AG10803 (cell line): ENCODE results near the gene WDPCP.

Source experiments
- DNase-seq: peaks from one replicate; pipeline ENCODE4 v3.0.0; 2010; ENCODE audit warnings: low read depth
- H3K4me3 ChIP-seq: 2 replicates; pipeline ENCODE4 v1.5.1; 2011; ENCODE audit warnings: mild to moderate bottlenecking, low read length, control low read depth
- TF ChIP-seq, protein P1 (sequence below): conservative IDR thresholded peaks from 2 replicates; pipeline ENCODE4 v1.5.1; 2011; ENCODE audit warnings: mild to moderate bottlenecking, low read length, control low read depth, inconsistent platforms

Gene WDPCP

DNA sequence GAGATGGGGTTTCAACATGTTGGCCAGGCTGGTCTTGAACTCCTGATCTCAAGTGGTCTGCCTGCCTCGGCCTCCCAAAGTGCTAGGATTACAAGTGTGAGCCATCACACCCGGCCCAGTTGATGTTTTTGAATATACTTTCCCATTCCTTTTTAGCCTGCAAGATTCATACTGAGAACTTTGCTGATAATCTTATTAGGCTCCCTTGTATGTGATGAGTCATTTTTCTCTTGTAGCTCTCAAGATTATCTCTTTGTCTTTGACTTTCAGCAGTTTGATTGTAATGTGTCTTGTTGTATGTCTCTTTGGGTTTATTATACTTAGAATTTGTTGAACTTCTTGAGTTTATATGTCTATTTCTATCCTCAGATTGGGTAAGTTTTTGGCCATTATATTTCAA, 456.3 kb downstream of the WDPCP start:
- DNase-seq, result no peak
- TF ChIP-seq, protein P1, sequence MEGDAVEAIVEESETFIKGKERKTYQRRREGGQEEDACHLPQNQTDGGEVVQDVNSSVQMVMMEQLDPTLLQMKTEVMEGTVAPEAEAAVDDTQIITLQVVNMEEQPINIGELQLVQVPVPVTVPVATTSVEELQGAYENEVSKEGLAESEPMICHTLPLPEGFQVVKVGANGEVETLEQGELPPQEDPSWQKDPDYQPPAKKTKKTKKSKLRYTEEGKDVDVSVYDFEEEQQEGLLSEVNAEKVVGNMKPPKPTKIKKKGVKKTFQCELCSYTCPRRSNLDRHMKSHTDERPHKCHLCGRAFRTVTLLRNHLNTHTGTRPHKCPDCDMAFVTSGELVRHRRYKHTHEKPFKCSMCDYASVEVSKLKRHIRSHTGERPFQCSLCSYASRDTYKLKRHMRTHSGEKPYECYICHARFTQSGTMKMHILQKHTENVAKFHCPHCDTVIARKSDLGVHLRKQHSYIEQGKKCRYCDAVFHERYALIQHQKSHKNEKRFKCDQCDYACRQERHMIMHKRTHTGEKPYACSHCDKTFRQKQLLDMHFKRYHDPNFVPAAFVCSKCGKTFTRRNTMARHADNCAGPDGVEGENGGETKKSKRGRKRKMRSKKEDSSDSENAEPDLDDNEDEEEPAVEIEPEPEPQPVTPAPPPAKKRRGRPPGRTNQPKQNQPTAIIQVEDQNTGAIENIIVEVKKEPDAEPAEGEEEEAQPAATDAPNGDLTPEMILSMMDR, result no peak
- no peak overlapping the region for H3K4me3 ChIP-seq

DNA sequence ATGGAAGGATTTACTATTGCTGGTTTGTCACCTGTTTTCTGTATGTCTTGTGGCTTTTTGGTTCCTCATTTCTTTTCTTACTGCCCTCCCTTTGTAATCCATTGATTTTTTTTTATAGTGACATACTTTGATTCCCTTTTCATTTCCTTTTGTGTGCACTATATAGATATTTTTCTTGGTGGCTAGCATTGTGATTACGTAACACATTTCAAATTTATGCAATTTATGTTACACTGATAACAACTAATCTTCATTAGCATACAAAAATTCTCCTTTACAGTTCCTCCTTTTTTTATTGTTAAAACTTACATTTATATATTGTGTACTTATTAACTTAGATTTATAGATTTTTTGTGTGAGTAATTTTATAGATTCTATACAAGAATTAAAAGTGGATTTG, 457.1 kb downstream of the WDPCP start:
- TF ChIP-seq, protein P1, result no peak
- DNase-seq, result no peak
- no peak overlapping the region for H3K4me3 ChIP-seq

DNA sequence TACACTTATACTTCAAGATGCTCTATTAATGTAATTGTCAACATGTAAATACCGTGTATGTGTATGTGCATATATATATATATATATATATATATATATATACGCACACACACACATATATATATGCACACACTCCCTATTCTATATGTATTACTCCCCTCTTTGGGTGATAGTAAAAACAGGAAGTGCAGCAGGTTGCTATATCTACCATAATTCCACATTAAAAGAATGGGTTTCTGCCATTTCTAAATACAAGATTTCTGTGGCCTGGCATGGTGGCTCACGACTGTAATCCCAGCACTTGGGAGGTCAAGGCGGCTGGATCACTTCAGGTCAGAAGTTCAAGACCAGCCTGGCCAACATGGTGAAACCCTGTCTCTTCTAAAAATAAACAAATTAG, 460.7 kb downstream of the WDPCP start:
- H3K4me3 ChIP-seq, result no peak overlapping the region
- TF ChIP-seq, protein P1, result no peak
- DNase-seq, result no peak

DNA sequence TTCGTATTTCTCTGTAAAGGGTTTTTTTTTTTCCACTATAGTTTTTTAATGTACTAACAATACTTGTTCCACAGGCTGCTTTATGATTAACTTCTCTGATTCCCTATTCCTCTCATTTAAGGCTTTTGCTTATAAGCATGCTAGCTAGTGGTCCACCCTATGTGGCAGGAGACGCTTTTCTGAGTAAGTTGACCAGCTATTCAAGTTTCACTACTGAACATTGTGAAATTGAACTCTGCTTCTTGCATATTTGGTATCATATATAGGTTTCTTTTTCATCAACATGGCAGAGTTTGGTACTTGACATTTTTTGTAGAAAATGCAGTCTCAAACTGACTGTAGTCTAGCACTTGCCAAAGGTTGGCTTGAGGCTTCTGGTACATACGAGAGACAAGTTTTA, 463.4 kb downstream of the WDPCP start:
- DNase-seq, result no peak
- H3K4me3 ChIP-seq, result no peak overlapping the region
- TF ChIP-seq, protein P1, result no peak

DNA sequence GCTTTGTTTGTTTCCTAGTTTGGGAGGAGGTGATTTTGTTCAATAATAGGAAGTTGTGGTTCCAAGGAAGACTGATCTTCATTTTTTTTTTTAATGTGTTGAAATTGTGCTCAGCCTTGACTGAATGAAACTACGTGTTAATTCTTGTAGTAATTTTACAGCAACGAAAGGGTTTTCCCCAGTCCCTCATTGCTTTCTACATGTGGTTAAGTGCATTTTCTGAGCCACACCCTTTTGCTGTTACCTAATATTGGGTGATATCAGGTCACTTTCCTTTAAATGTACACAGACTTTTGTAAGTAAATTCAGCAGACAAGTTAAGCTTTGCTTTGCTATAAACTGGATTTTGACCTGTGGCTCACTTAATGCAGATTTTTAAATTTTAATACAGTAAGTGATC, 464.1 kb downstream of the WDPCP start:
- no peak for DNase-seq
- TF ChIP-seq, protein P1, result no peak
- H3K4me3 ChIP-seq, result no peak overlapping the region

DNA sequence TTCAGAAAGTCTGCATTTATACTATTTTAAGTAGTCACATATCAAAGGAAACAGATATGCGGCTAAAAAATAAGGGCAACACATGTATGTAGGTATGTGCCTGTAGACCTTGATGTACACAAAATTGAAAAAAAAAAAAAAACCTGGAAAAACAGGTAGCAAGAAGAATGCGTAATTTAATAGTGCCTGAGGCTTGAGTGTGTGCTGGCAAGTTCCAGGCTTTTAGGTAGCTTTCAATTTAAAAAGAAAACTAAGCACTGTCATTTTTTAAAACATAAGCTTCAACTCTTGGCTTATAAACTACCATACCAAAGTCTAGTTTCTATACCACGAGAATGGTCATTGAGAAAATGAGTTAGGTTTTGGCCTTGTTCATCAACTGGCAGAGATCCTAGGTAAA, 465.4 kb downstream of the WDPCP start:
- TF ChIP-seq, protein P1, result no peak
- DNase-seq, result no peak
- H3K4me3 ChIP-seq, result no peak overlapping the region

DNA sequence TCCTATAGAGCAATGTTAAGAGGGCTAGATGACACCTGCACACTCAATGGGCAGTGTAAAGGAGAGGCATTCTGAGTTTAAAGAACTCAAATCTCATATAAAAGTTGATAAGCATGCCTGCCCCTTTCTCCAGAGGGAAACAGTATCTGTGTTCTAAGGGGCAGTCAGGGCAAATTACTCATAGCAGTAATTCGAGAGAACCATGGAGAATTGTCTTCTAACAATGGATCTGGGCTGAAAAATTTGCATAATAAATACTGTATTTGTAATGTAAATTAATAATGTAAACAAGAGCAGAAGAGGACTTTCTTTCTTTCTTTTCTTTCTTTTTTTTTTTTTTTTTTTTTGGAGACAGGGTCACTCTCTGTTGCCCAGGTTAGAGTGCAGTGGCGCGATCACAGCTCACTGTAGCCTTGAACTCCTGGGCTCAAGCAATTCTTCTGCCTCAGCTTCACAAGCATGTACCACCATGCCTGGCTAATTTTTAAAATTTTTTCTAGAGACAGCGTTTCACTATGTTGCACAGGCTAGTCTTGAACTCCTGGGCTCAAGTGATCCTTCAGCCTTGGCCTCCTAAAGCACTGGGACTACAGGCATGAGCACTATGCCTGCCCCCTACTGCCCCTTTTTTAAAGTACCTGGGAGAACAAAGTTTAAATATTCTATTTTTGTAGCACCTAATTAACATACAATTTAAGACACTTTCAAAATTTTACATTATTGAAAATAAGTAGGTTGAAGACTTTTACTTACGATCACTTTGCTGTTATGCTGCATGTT, 467.0 kb downstream of the WDPCP start:
- TF ChIP-seq, protein P1, result no peak
- H3K4me3 ChIP-seq, result no peak overlapping the region
- DNase-seq, result no peak
